Measurements from ENCODE around the gene HDAC5. TPM values are rescaled to one million over a fixed set of nuclear protein-coding genes. Genes with fewer than 3 reads are reported as not detected.

Gene HDAC5
- total RNA-seq, 4 donors from 2014 or later, result 31.1 to 135 (median 68.0) TPM

- H3K4me1 ChIP-seq, result peaks cover 49 to 91% (median 67%) of the 10 kb centered on the region in 3 donors
- H3K9me3 ChIP-seq, result no peaks in the 10 kb centered on the region
- H3K27ac ChIP-seq, result peak overlapping the region in 3 of 4 donors; percentile 87 to 93 (median 90)
- no peak overlapping the region for H3K4me3 ChIP-seq
- peaks cover 0 to 38% (median 4%) of the 10 kb centered on the region in 3 donors for H3K36me3 ChIP-seq
- DNase-seq, result no peak
- no peak for TF ChIP-seq POLR2A (IDR thresholded peaks at IDR 0.05)
- no peak for TF ChIP-seq CTCF (IDR thresholded peaks at IDR 0.05)
- WGBS, 2 donors, result 62 to 74% methylated on average over 5 to 7 of the region's 9 CpGs
- intact Hi-C loops (cut with DNase I), result no loop called here
- no peaks in the 10 kb centered on the region for H3K27me3 ChIP-seq
Observed at GRCh38 chr17:44113868-44114840, 9.3 kb downstream of the HDAC5 start.

DNA sequence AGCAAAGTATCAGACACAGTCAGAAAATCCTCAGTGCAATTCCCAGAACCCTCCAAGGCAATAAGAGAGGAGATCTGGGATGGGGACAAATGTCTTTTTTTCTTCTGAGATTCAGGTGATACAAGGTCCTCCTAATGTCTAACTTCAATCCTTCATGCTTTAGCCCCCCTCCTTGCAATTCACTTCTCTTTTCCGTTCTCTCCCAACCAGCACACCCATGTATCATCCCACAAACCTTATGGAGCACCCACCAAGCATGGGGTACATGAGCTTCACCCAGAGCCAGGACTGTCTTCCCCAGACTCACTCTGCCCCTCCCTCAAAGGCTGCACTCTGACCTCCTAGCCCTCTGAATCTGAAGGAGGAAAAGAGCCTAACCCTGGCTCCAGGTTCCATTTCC lies 10.1 kb downstream of the HDAC5 start:
- WGBS, 2 donors, result 75 to 82% methylated on average over 1 of the region's 1 CpG
- H3K36me3 ChIP-seq, result peaks cover 0 to 38% (median 4%) of the 10 kb centered on the region in 3 donors
- H3K4me1 ChIP-seq, result peaks cover 53 to 91% (median 65%) of the 10 kb centered on the region in 3 donors
- peak overlapping the region; percentile 63 to 93 (median 88) for H3K27ac ChIP-seq
- H3K9me3 ChIP-seq, result no peaks in the 10 kb centered on the region
- intact Hi-C loops (cut with DNase I), result no loop called here
- no peak for TF ChIP-seq CTCF (IDR thresholded peaks at IDR 0.05)
- TF ChIP-seq POLR2A (IDR thresholded peaks at IDR 0.05), result no peak
- H3K27me3 ChIP-seq, result no peaks in the 10 kb centered on the region
- H3K4me3 ChIP-seq, result no peak overlapping the region
- no peak for DNase-seq

GRCh38 chr17:44112284-44113280 lies 10.9 kb downstream of the HDAC5 start:
- Histone ChIP-seq H3K27me3 (no peaks in the 10 kb centered on the region), H3K9me3 (no peaks in the 10 kb centered on the region), H3K4me1 (peaks cover 59 to 91% (median 69%) of the 10 kb centered on the region in 3 donors), H3K4me3 (no peak overlapping the region), H3K36me3 (peaks cover 0 to 38% (median 4%) of the 10 kb centered on the region in 3 donors), H3K27ac (peak overlapping the region; percentile 82 to 93 (median 88))
- no peak for DNase-seq
- intact Hi-C loops (cut with DNase I), result no loop called here
- WGBS, 2 donors, result 60 to 70% methylated on average over 1 to 2 of the region's 4 CpGs
- TF ChIP-seq CTCF (IDR thresholded peaks at IDR 0.05), result no peak
- no peak for TF ChIP-seq POLR2A (IDR thresholded peaks at IDR 0.05)

DNA sequence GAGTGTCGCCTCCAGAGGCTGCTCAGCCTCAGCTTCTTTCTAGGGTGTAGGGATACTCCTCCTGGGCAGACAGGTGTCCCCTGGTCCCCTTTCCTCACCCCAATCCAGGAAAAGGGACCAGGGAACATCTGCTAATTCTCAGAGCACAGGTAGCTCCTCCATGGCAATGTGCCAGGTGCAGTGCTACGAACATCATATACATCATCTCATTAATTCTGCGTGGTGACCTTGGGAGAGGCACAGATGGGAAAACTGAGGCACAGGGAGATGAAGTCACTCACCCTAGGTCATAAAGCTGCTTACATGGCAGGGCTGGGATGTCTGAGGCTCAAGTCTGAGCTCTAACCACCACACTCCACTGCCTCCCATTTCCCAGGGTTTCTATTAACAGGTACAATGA lies 11.7 kb downstream of the HDAC5 start:
- DNase-seq, result no peak
- H3K27ac ChIP-seq, result peak overlapping the region; percentile 82 to 93 (median 88)
- TF ChIP-seq CTCF (IDR thresholded peaks at IDR 0.05), result no peak
- no peak for TF ChIP-seq POLR2A (IDR thresholded peaks at IDR 0.05)
- H3K4me3 ChIP-seq, result no peak overlapping the region
- H3K27me3 ChIP-seq, result no peaks in the 10 kb centered on the region
- intact Hi-C loops (cut with DNase I), result no loop called here
- H3K4me1 ChIP-seq, result peaks cover 65 to 97% (median 77%) of the 10 kb centered on the region in 3 donors
- H3K9me3 ChIP-seq, result no peaks in the 10 kb centered on the region
- 71 to 82% methylated on average over 3 of the region's 3 CpGs for WGBS, 2 donors
- peaks cover 0 to 33% (median 4%) of the 10 kb centered on the region in 3 donors for H3K36me3 ChIP-seq
